ENCODE results near the gene LSMEM2.

- TF ChIP-seq CTCF (IDR thresholded peaks at IDR 0.05; ENCODE audit: low read depth, low read length) (no peak), MAX (IDR thresholded peaks at IDR 0.05; ENCODE audit: low read depth, low read length) (no peak), MYC (IDR thresholded peaks at IDR 0.05; ENCODE audit: low read depth, low read length) (no peak)
These were observed 16.9 kb downstream of the LSMEM2 start for GRCh38 chr3:50295553-50296431.
